Ammon's horn (tissue), 1 donor: ENCODE results near the gene ADORA2A.
"Not testable (repeated sequence)": the region's sequence is repeated elsewhere in the genome, so short reads cannot be mapped to it uniquely, and the experiment has no call there.

Experiments
- DNase-seq: peaks from one replicate; pipeline ENCODE4 v3.0.0-alpha.2; 2016; ENCODE audit warnings: low spot score

The ADORA2A gene

DNA sequence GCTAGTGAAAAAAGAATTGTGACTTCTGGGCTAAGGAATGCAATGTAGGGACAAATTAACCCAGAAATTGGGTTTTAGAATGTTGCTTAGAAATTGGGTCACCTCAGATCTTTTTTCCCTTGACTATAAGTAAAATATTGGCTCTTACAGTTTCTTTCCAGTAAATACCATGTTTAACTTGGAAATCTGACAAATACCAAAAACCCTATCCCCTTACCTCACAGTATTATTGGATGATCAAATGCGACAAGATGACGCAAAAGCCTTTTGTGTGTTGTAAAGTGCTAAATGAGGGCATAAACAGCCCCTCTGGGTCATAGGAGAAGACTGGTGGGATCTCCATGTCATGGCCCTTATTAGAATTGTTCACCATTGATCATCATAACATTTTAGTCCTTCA lies 61.6 kb downstream of the ADORA2A start:
- DNase-seq: no peak

DNA sequence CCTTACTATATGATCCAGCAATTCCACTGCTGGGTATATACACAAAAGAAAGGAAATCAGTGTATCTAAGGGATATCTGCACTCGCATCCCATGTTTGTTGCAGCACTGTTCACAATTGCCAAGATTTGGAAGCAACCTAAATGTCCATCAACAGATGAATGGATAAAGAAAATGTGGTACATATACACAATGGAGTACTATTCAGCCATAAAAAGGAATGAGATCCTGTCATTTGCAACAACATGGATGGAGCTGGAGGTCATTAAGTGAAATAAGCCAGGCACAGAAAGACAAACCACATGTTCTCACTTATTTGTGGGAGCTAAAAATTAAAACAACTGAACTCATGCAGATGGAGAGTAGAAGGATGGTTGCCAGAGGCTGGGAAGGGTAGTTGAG lies 62.0 kb downstream of the ADORA2A start:
- DNase-seq: not testable (repeated sequence)
